HepG2 (cell line): Measurements from ENCODE around the gene JPH2. TPM values are rescaled to one million over a fixed set of nuclear protein-coding genes. Genes with fewer than 3 reads are reported as not detected.

ENCODE experiments used
- BRD4 ChIP-seq: sonication (generic); formaldehyde crosslinking; IDR thresholded peaks from 2 replicates; pipeline ENCODE4 v1.4.0; 2020; ENCODE audit warnings: missing genetic modification reagents
- ELF1 ChIP-seq: sonication (generic); formaldehyde crosslinking; IDR thresholded peaks from 2 replicates; pipeline ENCODE4 v1.4.0; 2020; ENCODE audit warnings: missing genetic modification reagents
- FOXM1 ChIP-seq: sonication (generic); formaldehyde crosslinking; IDR thresholded peaks from 2 replicates; pipeline ENCODE4 v1.5.0; 2020; ENCODE audit warnings: missing genetic modification reagents
- GLI4 ChIP-seq: sonication (generic); formaldehyde crosslinking; IDR thresholded peaks from 2 replicates; pipeline ENCODE4 v1.5.1; 2020; ENCODE audit warnings: missing genetic modification reagents, mild to moderate bottlenecking, moderate library complexity, borderline replicate concordance
- HCFC1 ChIP-seq: fragments of 150-350 bp; IDR thresholded peaks from 2 replicates; pipeline ENCODE4 v1.6.1; 2014; ENCODE audit warnings: low read depth, low read length
- HDAC2 ChIP-seq: sonication (generic); formaldehyde crosslinking; IDR thresholded peaks from 2 replicates; pipeline ENCODE4 v1.4.0; 2020; ENCODE audit warnings: missing genetic modification reagents
- HES4 ChIP-seq: sonication (generic); formaldehyde crosslinking; IDR thresholded peaks from 2 replicates; pipeline ENCODE4 v1.9.0; 2021; ENCODE audit warnings: mild to moderate bottlenecking, missing genetic modification reagents, borderline replicate concordance
- HHEX ChIP-seq: IDR thresholded peaks from 2 replicates; pipeline ENCODE4 v1.6.1; 2016; ENCODE audit warnings: control low read depth
- HIVEP1 ChIP-seq: sonication (generic); formaldehyde crosslinking; IDR thresholded peaks from 2 replicates; pipeline ENCODE4 v1.4.0; 2020; ENCODE audit warnings: mild to moderate bottlenecking, missing genetic modification reagents
- HOMEZ ChIP-seq: IDR thresholded peaks from 2 replicates; pipeline ENCODE4 v1.6.1; 2016; ENCODE audit warnings: low read depth
- IKZF4 ChIP-seq: sonication (generic); formaldehyde crosslinking; IDR thresholded peaks from 2 replicates; pipeline ENCODE4 v1.5.1; 2020; ENCODE audit warnings: borderline replicate concordance, mild to moderate bottlenecking, low read depth, missing genetic modification reagents; ENCODE audit errors: not compliant biosample characterization
- JDP2 ChIP-seq: sonication (generic); formaldehyde crosslinking; IDR thresholded peaks from 2 replicates; pipeline ENCODE4 v1.8.1; 2022; ENCODE audit warnings: missing genetic modification reagents, borderline replicate concordance
- KAT2B ChIP-seq: fragments of 150-350 bp; IDR thresholded peaks from 2 replicates; pipeline ENCODE4 v1.6.1; 2014; ENCODE audit warnings: low read depth, low read length, borderline replicate concordance
- MAFG ChIP-seq: sonication (generic); formaldehyde crosslinking; IDR thresholded peaks from 2 replicates; pipeline ENCODE4 v1.5.1; 2020; ENCODE audit warnings: mild to moderate bottlenecking, missing genetic modification reagents
- MTERF4 ChIP-seq: sonication (generic); formaldehyde crosslinking; IDR thresholded peaks from 2 replicates; pipeline ENCODE4 v1.8.0; 2023; ENCODE audit warnings: mild to moderate bottlenecking, missing genetic modification reagents
- MYPOP ChIP-seq: sonication (generic); formaldehyde crosslinking; IDR thresholded peaks from 2 replicates; pipeline ENCODE4 v1.8.1; 2023; ENCODE audit warnings: mild to moderate bottlenecking, moderate library complexity, missing genetic modification reagents
- SETDB1 ChIP-seq: sonication (generic); formaldehyde crosslinking; IDR thresholded peaks from 2 replicates; pipeline ENCODE4 v1.5.1; 2020; ENCODE audit warnings: missing genetic modification reagents, mild to moderate bottlenecking, borderline replicate concordance
- TSC22D2 ChIP-seq: sonication (generic); formaldehyde crosslinking; IDR thresholded peaks from 2 replicates; pipeline ENCODE4 v1.5.1; 2020; ENCODE audit warnings: missing genetic modification reagents, mild to moderate bottlenecking, borderline replicate concordance
- ZBTB44 ChIP-seq: sonication (generic); formaldehyde crosslinking; IDR thresholded peaks from 2 replicates; pipeline ENCODE4 v1.4.0; 2020; ENCODE audit warnings: missing genetic modification reagents
- ZBTB7A ChIP-seq: sonication (generic); formaldehyde crosslinking; IDR thresholded peaks from 2 replicates; pipeline ENCODE4 v1.8.0; 2022; ENCODE audit warnings: mild to moderate bottlenecking, missing genetic modification reagents
- ZNF10 ChIP-seq: sonication (generic); formaldehyde crosslinking; IDR thresholded peaks from 2 replicates; pipeline ENCODE4 v1.4.0; 2020; ENCODE audit warnings: mild to moderate bottlenecking, low read depth, missing genetic modification reagents, borderline replicate concordance
- ZNF24 ChIP-seq: fragments of 450-650 bp; IDR thresholded peaks from 2 replicates; pipeline ENCODE4 v1.6.1; 2017; ENCODE audit warnings: antibody characterized with exemption, mild to moderate bottlenecking
- ZNF33A ChIP-seq: sonication (generic); formaldehyde crosslinking; IDR thresholded peaks from 2 replicates; pipeline ENCODE4 v1.5.1; 2020; ENCODE audit warnings: missing genetic modification reagents, mild to moderate bottlenecking, moderate library complexity, borderline replicate concordance
- ZNF343 ChIP-seq: sonication (generic); formaldehyde crosslinking; IDR thresholded peaks from 2 replicates; pipeline ENCODE4 v1.4.0; 2020; ENCODE audit warnings: mild to moderate bottlenecking, missing genetic modification reagents
- ZNF83 ChIP-seq: sonication (generic); formaldehyde crosslinking; IDR thresholded peaks from 2 replicates; pipeline ENCODE4 v1.4.0; 2020; ENCODE audit warnings: missing genetic modification reagents, mild to moderate bottlenecking, borderline replicate concordance
- ZSCAN20 ChIP-seq: sonication (generic); formaldehyde crosslinking; IDR thresholded peaks from 2 replicates; pipeline ENCODE4 v1.4.0; 2020; ENCODE audit warnings: missing genetic modification reagents, mild to moderate bottlenecking, borderline replicate concordance
- polyA plus RNA-seq, 8 experiments: library from polyadenylated mRNA; depleted of rRNA in 3 of 8; stranded (reverse) in 7 of 8; unstranded in 1 of 8; fragments of >200 nt; fragmentation: Illumina TruSeq in 4 of 8; extraction: Trizol in 4 of 8; gene quantifications; 2 replicates each; pipeline versions ENCODE4 v1.2.1 to v1.2.3, GENCODE V29; 2011 to 2016; ENCODE audit warnings: low read depth in 4 of 8, missing spikeins in 1 of 8, mixed read lengths in 1 of 8; ENCODE audit not compliant: insufficient read depth in 1 of 8
- total RNA-seq, 5 experiments: library from RNA; depleted of rRNA; stranded (reverse); fragments of >200 nt; fragmentation: Illumina TruSeq; extraction: Trizol; gene quantifications; 2 replicates each; pipeline ENCODE4 v1.2.3, GENCODE V29; 2016; ENCODE audit warnings: low read depth in 1 of 5

Gene JPH2
- total and polyA plus RNA-seq, 2 of the 13 experiments (the other 11 are each of a cell fraction or from before 2014, with no cell fraction given): 0.42 TPM; not detected in 1

GRCh38 chr20:44209686-44210405 lies 22.9 kb upstream of the JPH2 start (continued):
- TF ChIP-seq MAFG (CRISPR knock-in tag) (no peak), HCFC1 (no peak), ZNF10 (CRISPR knock-in tag) (no peak), ZNF24 (no peak), FOXM1 (CRISPR knock-in tag) (no peak), ZBTB7A (CRISPR knock-in tag) (peak; percentile 22; the same call in 1 of the 2 replicates), BRD4 (CRISPR knock-in tag) (no peak), ZBTB44 (CRISPR knock-in tag) (0 out of 2 replicates have a peak, but pooled peaks have one; percentile 72), MYPOP (peak; percentile 85), TSC22D2 (CRISPR knock-in tag) (no peak; the same call in 1 of the 2 replicates), ZSCAN20 (CRISPR knock-in tag) (no peak), KAT2B (no peak), ELF1 (peak; percentile 37; the same call in 1 of the 2 replicates), GLI4 (CRISPR knock-in tag) (peak; percentile 9; the same call in 1 of the 2 replicates), HES4 (no peak), JDP2 (CRISPR knock-in tag) (peak; percentile 31; the same call in 1 of the 2 replicates), HOMEZ (CRISPR knock-in tag) (no peak), ZNF33A (0 out of 2 replicates have a peak, but pooled peaks have one; percentile 2), IKZF4 (no peak), SETDB1 (CRISPR knock-in tag) (no peak), ZNF343 (no peak), HHEX (CRISPR knock-in tag) (no peak), HDAC2 (CRISPR knock-in tag) (peak; percentile 19; the same call in 1 of the 2 replicates), HIVEP1 (CRISPR knock-in tag) (no peak), ZNF83 (CRISPR knock-in tag) (0 out of 2 replicates have a peak, but pooled peaks have one; percentile 30), MTERF4 (CRISPR knock-in tag) (no peak)
